HG03135 (cell line): Measurements from ENCODE around the gene TLCD3B.
"Not testable (repeated sequence)": the region's sequence is repeated elsewhere in the genome, so short reads cannot be mapped to it uniquely, and the experiment has no call there.

Experiments
- ATAC-seq: cut with Tn5 transposase; IDR thresholded peaks from one replicate; pipeline ENCODE4 v1.9.1; 2021; ENCODE audit warnings: mild to moderate bottlenecking, moderate library complexity; ENCODE audit not compliant: unreplicated experiment

Gene TLCD3B

GRCh38 chr16:30063278-30063892, 32.3 kb upstream of the TLCD3B start:
- no peak for ATAC-seq

- no peak for ATAC-seq
Observed at GRCh38 chr16:30060836-30061554, 29.9 kb upstream of the TLCD3B start.

GRCh38 chr16:30060346-30060745, 29.3 kb upstream of the TLCD3B start:
- no peak for ATAC-seq

DNA sequence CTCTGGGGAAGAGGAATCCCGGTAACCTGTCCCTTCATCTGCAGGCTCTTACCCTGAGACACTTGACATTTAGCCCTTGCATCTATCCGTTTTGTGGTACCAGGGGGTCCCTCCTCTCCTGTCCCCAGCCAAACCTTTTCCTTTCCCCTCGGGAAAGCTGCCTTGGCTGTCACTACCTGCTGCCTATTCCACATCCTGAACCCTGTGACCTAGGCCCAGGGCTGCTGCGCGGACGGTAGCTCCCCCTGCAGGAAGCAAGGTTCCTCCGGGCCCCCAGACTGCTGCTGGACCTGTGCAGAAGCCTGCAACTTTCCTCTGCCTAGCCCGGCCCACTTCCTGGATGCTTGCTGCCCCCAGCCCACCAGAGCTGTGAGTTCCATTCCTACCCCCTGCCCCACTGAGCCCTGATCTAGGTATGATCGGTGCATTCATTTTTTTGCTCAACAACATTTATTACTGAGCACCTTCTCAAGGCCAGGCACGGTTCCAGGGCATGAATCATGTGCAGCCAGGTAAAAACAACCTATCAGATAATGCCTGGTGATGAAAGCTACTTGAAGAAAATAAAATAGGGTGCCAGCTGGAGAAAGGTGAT, 24.0 kb upstream of the TLCD3B start:
- no peak for ATAC-seq

DNA sequence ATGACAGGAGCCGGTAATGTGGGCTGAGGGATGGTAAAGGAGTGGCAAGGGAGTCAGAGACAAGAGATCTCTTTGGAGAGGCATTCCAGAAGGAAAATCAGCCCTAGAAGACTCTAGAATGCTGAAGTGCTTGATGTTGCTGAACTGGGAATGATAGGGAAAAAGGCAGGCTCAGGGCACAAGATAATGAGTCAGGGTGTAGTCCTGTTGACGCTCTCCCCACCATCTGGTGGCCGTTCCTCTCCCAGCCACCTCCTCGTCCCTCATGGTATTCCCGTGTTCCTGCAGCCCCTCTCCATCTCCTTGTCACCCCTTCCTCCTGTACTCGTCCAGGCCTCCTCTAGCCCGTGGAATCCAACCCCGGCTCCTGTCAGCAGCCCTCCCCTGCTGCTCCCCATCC, 23.4 kb upstream of the TLCD3B start:
- ATAC-seq: no peak

DNA sequence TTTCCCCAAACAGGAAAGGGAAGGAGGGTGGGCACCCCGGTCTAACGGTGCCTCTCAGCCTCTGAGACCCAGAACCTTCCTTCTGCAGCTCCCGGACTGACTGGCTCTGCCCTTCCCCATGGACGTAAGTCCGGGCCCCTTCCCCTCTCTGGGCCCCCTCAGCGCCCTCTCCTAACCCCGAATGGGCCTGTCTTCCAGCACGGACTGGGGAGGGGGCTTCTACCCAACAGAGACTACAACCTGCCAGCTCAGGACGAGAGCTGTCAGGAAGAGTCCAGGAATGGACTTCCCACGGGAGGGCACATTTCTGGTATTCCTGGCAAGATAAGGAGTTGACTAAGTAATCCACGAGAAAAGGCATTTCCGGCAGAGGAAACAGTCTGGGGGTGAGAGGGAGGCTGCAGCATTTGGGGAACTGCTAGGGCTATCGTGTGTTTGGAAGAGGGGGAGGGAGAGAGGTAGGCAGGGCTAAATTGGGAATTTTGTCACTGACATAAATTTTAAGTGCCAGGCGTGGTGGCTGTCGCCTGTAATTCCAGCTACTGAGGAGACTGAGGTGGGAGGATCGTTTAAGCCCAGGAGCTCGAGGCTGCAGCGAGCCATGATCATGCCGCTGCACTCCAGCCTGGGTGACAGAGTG, 22.4 kb upstream of the TLCD3B start:
- ATAC-seq: no peak

- peak; percentile 78 for ATAC-seq
Observed at GRCh38 chr16:30052671-30053372, 21.8 kb upstream of the TLCD3B start.

- ATAC-seq: no peak
Observed at GRCh38 chr16:30051518-30051917, 20.4 kb upstream of the TLCD3B start.

GRCh38 chr16:30049871-30050270, 18.8 kb upstream of the TLCD3B start:
- ATAC-seq: no peak

DNA sequence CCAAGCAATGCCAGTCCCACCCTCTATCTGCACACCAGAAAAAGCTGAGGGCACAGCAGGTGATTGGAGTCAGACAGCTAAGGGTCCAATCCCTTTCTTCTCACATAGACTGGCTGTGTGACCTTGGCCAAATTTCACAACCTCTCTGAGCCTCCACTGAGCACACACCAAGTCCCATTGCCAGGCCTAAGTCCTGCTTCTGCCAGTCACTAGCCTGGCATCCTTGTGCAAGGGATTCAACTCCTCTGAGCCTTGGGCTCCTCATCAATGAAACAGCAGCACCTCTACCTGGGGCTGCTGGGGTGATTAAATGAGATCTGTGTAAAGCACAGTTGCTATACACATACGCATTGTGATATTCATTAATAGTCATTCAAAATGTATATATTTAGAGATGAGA, 15.5 kb upstream of the TLCD3B start:
- no peak for ATAC-seq

DNA sequence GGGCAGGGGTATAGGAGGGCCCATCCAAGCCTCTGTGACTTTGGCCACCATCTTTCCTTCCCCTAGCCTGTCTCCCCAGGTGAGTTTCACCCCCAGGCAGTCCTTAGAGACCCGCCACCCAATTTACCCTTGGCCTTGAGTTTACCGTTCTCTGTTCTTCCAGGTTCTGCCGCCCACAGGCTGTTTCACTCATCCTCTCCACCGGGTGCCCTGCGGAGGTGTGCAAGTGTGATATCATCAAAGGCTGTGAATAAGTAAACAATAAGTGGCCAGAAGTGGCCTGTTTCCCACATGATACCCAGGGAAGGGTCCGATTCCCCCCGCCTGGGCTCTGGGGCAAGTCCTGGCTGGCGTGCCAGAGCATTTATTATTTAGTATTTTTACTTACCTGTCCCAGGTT, 15.1 kb upstream of the TLCD3B start:
- no peak for ATAC-seq

DNA sequence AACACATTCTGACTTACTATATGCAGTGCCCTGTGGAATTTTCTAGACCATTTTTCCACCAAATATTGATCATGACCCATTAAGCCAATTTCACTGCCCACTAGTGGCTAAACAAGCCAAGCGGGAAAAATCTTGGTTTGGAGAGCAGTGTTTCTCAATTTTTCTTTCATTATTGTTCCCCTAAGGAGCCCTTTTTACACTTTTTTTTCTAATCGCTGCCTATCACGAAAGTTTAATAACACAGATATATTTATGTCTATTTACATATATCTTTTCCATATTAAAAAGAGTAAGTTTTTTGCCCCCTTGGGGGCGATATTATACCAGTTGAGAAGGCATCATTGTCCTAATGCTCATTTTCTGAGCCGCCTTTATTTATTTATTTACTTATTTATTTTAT, 10.8 kb upstream of the TLCD3B start:
- no peak for ATAC-seq

DNA sequence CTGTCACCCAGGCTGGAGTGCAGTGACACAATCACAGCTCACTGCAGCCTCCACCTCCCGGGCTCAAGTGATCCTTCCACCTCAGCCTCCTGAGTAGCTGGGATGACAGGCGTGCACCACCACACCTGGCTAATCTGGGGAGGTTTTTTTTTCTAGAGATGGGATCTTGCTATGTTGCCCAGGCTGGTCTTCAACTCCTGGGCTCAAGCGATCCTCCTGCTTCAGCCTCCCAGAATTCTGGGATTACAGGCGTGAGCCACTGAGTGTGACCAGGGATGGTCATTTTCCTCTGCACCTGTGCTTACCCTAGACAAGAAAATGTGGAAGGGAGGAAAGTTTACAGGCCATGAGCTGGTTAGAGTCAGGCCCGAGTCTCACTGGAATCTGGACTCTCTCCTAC, 9.6 kb upstream of the TLCD3B start:
- not testable (repeated sequence) for ATAC-seq

DNA sequence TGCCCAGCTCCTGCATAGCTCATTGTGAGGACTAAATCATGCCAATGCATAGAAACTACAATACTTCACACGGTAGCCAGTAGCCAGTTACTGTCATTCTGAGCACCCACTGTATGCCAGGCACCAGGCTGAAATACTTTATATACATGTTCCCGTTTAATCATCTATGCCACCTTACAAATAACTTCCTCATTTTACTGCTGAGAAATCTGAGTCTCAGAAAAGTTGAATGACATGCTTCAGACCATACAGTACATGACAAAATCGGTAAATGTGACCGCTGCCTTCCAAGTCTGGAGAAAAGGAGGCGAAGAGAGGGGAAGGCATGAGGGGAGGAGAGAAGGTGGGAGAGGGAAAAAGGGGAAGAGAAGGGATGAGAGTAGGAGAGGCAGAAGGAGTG, 9.2 kb upstream of the TLCD3B start:
- ATAC-seq: no peak

DNA sequence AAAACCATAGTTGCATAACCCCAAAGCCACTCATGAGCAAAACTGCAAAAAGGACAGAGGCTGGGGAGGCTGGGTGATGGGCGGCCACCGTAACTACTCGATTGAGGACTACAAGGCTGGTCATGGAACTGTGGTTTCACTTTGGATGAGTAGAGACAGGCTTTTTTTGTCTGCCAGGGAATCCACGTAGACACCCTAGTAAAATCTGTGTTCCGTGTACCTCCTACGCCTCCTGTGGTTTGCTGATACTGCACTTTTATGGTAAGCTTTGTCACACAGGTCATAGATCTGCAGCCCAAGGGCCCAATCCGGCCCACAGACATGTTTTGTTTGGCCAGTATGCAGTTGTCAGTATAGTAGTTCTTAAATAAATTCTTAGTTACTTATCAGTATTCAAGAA, 2.2 kb upstream of the TLCD3B start:
- no peak for ATAC-seq

DNA sequence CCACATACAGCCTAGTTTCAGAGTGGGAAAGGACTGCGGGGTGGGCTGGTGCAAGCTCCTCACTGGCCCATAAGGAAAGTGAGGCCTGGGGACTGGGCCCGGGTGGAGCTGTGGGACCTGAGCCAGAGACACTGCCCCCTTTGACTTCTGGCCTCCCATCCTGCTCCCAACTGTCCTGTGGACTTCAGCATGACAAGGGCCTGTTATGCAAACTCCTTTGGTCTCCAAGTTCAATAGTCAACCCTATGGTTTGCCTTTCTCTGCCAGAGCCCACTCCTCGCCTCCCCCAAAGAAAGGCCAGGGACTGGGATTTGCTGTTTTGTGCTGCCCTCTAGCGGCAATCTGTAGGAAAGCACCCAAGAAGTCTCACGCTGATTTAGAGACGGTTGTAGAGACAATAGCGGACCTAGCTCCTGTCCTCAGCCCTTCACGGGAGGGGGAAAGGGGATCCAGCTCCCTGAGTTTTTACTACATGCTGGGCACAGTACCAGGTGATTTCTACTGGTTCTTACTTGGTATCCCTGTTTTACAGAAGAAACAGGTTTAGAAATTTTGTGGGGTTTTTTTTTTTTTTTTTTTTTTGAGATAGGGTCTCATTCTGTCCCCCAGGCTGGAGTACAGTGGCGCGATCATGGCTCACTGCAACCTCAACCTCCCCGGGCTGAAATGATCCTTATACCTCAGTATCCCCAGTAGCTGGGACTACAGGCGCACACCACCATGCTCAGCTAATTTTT, 1.2 kb upstream of the TLCD3B start:
- ATAC-seq: no peak

DNA sequence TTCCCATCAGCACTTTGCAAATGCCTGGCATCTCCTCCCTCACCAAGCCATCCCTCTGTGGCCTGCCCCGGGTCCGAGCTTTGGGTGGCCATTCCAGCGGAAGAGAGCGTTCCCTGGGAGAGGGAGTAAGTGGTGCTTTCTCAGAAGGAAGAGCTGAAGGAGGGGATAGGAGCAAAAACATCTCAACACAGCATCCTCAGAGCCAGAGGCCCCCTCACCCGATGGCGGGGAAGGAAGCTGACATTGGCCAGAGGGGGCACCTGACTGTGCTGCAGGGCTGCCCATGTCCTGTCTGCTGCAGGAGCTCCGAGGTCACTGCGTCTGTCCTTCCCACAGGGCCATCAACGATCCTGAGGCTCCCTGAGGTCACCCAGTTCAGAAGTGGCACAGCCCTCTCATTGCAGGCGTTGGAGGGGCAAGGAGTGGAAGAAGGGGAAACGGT, 427 bp upstream of the TLCD3B start:
- no peak for ATAC-seq

GRCh38 chr16:30030011-30030685, 923 bp downstream of the TLCD3B start:
- ATAC-seq: no peak

- no peak for ATAC-seq
Observed at GRCh38 chr16:30028438-30029076, 2.5 kb downstream of the TLCD3B start.
